Activated naive CD4-positive, alpha-beta T cell (primary cell): Measurements from ENCODE around the gene NFYC.

Experiments used
- DNase-seq, 4 experiments: peaks; one replicate each; lab custom pipeline; 2025; lab: John Stamatoyannopoulos, UW

Gene NFYC

DNA sequence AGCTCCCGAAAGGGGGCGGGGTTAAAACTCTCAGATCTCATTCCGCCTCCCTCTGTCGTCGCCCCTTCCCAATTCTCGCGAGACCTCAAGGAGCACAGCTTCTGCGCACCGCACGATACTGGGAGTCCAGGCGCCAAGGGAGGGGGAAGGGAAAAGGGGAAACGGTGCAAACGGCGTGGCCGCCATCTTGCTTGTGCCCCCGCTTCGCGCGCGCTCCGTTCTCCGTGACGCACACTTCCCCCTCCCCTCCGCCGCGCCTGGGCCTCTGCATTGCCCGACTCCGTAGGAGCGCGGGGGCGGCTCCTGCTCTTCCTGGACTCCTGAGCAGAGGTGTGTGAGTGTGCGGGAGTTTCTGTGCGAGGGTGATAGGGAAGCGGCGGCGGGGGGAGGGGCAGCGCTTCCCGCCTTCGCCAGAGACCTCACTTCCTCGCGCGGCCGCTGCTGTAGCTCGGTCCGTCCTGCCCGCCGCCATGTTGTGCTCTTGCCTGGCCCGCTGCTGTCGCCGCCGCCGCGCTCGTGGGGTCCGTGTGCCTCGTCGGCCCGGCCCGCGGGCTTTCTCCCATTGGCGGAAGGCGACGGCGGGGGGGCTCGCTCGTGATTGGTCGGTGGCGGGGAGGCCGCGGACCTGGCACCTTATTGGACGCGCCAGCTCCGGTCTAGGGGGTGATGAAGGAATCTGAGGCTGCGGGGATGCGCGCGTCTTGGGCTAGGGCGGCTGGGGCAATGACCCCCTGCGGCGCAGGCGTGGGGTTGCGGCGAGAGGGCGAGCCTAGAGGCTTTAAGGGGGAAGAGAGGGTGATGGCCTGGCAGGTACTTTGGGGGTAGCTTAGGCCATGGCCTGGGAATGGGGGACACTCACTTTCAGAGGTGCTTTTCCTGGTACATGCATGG lies at the start of gene NFYC:
Gene NFYC, plus strand, starts transcription at position 167 of the 891 bp plus-strand sequence. CDS start 47,140 bp downstream, outside the sequence.
- DNase-seq = peak; percentile 79 to 88 (median 83)

DNA sequence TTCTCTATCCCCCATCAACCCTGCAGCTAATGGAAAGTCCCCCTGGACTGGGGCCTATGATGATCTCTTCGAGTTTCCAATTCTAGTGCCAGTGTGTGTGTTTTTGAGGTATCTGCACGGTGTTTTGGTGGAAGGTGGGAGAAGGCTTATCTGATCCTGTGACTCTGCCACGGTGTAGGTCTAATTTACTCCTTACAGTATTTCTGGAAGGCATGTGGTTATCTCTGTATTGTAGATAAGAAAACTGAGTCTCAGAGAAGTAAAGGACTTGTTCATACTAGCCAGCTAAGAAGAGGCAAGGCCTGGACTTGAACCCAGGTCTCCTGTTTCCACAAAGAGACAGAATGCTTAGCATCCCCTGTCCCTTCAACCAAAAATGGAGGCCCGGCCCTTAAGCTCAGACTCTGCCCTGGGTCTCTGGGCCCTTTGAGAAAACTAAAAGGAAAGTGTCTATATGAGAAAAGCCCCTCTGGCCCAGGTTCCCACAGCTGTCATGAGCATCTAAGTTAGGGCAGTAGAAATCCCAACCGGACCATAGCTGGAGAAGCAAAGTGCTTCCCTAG lies 46.3 kb upstream of the NFYC start:
- no peak for DNase-seq

DNA sequence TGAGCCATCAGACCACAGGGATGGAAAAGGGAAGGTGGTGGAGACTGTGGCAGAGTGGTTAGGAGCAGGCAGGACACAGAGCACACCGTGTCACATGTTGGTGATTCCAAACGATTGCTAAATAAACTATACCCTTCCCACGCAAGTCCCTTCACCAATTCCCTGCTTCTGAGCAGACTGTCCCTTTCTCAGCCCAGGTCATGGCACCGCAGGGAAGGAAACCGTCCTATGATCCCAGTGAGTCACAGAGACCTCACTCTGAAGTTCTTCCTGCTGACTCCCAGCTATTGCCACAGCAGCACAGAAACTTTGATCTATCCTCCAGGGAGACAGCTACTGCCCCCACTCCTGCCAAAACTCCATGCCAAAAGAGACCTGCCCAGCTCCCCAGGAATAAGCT lies 45.2 kb upstream of the NFYC start:
- DNase-seq = no peak

DNA sequence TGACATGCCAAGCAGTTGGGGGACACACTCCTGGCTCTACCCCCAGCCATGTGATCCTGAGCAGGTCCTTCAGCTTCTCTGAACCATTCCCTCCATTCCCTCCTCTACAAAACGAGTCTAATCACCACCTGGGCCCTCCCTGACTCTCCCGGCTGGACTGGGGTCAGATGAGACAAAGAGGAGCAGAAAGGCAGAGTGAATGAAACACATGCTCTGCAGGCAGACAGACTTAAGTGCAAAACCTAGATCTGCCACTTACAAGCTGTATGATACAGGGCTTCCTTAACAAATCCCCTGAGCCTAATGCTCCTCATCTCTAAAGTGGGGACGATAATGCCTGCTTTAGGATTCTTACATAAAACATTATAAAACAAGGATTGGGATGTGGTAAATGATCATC lies 43.3 kb upstream of the NFYC start:
- DNase-seq = no peak

DNA sequence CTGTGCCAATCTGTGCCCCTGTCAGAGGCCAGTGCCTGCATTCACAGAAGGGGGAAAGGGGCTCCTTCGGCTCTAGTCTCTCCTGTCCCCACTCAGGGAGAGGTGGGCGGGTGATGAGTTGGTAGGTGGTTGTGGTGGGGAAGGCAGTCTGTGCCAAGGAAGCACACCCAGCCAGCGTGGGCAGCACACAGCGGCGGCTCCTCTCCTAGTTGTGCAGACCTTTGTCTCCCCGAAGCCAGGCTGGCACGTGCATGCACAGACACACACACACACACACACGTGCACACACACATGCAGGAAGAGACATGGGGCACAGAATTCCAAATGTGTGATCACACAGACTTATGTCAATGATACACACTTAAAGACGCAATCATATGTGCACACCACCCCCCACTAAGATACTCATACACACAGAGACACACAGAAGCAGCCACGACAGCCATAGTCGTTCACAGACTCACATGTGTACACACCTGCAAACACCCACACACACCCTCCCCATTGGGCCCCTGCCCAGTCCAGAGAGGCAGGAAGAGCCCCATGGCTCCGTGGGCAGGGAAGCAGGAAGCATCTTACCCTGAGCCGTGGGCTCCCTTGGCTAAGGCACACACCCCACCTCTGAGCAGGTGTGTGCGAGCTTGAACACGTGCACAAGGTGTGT lies 42.4 kb upstream of the NFYC start:
- DNase-seq = no peak

DNA sequence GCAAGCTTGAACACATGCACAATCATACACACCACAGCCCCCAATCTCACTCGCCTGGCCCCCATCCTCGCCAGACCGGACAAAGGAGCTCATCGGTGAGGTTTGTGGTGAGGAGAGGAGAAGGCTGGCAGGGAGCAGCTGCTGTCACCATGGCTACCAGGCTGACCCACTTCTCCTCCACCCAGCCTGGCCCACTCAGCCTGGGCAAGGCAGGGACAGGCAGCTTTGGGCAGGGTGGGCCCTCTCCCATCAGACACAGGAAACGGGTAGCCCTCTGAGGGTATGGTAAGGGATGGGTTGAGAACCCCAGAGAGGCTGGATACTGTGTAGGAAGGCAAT lies 41.9 kb upstream of the NFYC start:
- no peak for DNase-seq

DNA sequence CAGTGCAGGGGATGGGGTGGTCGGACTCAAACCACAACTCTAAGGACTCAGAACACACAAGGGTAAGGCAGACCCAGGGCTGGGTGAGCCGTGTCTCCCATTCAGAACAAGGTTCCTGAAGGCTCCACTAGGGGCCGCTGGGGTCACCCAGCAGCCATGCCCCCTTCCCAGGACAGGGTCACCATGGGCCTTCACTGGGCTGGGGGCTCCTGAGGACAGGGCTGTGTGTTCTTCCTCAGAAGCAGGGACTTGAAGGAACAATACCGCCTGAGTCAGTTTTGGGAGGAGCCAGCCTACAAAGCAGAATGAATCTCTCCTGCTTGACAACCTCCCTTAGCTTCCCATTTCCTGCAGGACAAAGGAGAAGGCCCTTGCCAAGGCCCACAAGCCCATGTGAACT lies 41.4 kb upstream of the NFYC start:
- no peak for DNase-seq

DNA sequence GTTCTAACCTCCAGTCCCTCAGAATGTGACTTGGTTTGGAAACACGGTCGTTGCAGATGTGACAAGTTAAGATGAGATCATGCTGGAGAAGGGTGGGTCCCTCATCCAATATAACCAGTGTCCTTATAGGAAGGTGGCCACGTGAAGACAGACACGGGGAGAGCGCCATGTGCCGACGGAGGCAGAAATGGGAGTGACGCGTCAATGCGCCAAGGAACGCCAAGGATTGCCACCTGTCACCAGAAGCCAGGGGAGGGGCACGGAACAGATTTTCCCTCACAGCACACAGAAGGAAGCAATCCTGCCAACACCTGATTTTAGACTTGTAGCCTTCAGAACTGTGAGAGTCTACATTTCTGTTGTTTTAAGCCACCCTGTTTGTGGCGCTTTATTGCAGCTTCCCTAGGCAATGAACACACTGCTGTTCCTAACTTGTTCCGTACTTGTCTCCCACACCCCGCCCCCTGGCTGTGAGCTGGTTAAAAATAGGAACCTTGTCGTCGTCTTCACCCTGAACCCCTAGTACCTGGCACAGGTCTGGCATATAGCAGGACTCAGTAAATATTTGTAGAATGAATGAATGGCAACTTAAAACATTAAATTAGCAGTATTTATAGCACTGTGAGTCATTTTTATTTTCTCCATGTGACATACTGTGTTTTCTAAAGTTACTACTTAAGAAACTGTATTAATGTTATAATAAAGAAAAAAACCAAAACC lies 40.2 kb upstream of the NFYC start:
- DNase-seq = no peak

DNA sequence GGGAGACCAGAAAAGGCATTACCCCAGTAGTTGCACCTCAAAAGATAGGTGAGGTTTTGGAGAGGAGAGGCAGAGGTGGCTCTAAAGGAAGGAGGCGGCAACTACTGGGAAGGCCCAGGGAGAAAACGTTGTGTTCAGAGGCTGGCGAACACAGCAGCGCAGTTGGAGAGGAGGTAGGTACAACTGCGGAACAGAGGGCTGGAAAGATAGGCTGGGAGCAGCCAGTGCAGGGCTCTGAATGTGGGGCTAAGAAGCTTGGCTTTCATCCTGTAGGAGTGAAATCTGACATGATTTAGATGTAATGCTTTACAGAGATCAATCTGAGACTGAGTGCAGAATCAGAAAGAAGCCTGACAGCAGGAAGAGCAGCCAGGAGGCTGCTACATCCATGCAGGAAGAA lies 39.0 kb upstream of the NFYC start:
- DNase-seq = no peak

DNA sequence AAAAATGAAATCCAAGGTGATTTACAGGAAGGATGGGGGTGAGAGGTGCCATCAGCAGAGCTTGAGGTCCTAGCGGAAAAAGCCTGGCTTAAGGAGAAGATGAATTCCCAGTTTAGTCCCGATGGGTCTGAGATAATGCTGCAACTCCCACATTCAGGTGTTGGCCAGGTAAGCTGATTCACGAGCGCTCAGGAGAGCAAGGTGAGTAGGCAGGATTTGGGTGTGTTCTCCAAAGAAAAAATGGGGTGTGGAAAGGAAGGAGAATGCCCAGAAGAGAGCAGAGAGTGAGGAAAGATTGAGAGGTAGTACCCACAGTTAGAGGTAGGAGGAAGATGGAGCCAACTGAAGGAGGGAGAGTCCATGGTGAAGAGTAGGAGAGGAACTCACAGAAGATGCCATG lies 38.5 kb upstream of the NFYC start:
- DNase-seq = no peak

DNA sequence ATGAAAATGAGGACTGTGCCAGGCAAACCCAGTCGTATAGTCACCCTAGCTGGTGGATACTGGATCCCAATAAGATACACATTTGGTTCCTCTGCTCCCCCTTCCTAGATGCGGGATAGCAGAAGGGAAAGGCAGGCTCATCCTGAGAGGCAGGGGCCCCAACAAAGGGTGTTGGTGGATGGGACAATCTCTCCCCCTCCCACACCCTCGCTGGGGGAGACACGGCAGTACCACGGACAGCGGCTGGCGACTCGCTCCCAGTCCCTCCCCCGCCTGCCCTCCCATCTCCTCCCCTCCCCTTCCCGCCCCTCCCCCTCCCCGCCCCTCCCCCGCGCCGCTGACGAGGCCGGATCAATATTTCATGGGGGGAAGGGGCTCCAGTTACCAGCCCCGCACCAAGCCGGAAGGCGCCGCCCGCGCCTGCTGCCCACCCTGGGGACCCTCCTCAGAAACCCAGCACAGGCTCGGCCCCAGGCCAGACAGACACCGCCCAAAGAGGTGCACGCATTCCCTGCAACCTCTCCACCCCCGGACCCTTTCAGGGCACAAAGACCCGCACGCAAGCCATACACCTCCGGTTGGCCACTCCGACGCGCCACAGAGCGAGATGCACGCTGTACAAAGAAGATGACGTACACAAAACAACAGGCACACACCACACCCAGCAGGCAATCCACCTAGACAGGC lies 37.5 kb upstream of the NFYC start:
- no peak for DNase-seq

DNA sequence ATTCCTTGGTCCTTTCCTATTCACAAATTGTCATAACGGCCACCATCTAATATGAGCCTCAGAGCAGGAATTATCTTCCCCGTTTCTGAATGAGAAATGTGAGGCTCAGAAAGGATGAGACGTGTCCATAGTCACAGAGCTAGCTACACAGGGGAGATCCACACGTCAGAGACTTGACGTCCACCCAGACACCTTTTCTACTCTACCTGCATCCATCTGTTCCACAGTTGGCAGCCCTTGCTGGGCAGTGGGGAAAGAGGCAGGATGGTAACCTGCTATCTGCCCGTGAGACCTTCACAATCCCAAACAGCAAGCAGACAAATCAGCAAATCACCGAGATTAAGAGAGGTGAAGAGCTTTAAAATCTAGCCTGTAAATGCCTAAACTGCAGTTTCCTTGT lies 34.5 kb upstream of the NFYC start:
- no peak for DNase-seq

DNA sequence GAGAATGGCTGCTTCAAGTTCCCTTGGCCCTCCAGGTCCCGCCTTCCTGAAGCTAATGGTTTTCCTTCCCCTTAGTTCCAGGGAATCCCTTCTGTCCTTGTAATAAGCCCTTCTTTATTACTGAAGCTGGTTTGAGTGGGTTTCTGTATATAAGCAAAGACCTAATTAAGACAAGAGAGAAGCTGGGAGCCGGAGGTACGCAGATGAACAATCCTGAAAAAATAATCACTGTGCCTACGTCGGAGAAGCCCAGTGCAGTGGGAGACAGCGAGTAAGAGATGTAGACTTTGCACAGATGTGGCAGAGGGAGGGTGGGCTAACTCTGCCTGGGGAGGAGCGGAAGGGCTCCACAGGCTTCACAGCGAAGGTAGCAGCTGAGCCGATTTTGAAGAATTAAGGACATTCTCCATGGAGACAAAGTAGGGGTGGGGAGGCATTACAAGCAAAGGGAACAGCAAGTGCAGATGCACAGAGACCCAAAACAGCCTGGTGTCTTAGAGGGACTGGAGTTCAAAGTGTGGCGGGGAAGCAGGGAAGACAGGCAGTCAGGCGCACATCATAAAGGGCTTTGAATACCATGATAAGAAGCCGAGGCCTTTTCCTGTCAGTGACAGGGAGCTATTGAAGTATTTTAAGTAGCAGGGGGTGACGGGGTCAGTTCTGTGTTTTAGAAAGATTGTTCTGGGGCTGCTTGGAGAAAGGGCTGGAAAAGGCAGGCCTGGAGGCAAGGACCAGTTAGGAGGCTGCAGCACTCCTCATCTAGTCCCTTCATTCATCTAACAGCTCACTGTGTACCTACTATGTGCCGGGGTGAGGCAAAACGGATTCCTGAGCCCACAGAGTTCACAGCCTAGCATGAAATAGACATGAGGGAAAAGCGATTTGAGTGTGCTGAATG lies 32.5 kb upstream of the NFYC start:
- no peak for DNase-seq

DNA sequence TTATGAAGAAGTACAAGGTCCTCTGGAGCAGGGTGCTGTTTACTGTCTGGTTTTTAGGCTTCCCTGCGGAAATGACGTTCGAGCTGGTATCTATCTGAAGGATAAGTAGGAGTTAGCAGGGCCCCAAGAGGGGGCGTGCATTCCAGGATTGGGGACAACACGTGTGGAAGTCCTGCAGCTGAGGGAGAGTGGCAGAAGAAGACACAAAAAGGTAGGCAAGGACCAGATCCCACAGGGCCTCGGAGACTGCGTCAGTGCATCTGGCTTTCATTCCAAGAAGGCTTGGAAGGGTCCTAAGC lies 31.9 kb upstream of the NFYC start:
- no peak for DNase-seq

DNA sequence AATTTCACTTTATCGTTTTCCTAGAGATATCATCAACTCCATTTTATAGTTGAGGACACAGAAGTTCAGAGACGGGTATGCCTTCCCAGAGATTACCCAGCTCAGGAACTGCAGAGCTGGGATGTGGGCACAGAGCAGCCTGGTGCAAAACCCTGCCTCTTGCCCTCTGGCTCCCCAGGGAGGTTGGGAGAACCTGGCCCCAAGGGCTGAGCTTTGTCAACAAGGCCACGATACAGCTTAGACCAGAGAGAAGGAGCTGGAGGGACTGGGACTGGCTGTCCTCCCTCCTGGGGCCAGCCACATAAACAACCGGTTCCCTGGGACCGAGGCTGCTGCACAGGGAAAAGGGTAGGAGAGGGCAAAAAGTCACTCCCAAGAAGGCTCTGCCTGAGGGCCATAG lies 29.8 kb upstream of the NFYC start:
- DNase-seq = no peak

DNA sequence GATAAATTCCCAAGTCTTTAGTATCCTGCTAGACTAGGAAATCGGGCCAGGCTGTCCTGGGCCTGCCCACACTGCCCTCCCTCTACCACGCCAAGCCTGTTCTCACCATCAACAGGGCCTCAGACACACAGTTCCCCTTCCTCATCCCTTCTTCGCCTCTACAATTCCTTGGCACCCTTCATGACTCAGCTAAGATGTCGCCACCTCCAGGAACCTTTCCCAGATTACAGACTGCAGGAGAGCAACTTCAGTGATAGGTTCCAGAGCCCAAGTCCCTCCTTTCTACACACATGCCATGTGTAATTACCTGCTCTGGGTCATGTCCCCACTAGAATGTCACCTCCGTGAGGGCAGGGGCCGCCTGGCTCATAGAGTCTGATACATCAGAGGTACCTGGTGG lies 29.4 kb upstream of the NFYC start:
- DNase-seq = no peak

DNA sequence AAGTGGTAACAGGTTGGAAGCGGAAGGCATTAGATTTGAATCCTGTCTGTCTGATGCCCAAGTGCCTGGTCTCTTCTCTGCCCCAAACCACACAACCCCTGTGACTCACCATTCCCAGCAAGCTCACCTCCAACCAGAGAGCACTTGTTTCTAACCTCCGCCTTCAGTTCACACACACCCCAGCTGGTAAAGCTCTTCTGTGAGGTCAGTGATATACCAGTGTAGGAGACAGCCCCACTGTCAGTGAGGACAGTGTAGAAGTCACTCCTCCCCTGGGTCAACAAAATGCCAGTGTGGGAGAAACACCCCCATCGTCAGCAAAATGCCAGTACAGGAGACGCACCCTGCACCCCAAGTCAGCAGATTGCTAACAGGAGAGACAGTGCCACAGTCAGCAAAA lies 28.6 kb upstream of the NFYC start:
- DNase-seq = no peak

DNA sequence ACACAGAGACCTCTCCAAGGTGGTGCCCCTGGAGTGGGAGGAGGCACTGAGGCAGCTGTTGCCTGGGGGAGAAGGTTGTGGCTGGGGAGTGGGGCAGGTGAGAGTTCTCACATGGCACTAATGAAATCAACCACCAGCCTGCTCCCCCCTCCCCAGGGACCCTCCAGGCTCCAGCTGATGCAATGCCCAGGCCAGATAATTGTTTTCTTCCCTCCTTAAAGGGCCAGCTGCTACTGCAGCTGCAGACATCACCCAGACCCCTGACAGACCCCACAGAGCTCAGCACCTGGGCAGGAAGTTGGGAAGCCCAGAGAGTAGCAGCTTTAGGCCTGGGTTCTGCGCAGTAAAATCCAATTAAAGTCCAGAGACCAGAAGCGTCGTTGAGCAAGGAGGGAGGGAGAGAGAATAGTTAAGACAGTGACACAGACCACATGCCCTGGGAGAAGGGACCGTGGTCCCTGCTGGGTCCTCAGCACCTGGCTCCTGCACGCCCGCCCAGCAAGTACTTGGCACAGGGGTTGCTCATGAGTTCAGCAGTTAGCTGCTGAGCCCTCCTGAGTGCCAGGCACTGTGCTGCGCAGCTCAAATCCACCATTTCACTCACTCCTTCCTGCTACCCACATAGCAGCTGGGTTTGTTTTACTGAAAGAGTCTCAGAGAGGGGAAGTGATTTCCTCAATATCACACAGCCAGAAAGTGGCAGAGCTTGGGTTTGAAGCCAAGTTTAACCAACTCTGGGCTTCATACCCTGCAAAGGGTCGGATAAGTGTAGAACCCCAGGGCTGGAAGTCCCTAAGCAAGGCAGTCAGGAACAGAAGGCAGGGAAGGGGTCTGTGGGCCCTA lies 28.0 kb upstream of the NFYC start:
- DNase-seq = no peak

DNA sequence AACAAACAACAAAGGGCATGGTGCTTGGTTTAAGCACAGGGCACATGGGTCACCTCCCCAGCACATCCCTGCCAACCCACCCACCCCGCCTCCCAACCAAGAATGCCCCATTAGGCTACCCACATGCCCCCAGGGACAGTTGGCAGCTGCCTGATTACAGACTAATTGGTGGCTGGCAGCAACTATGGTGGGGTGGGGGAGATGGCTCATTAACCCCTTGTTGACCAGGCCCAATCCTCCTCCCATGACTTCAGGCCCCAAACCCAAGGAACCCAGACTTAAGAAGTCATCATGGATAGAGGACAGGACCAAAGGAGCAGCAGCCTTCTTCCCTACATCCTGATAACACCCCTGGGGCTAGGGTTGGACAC lies 27.4 kb upstream of the NFYC start:
- no peak for DNase-seq

DNA sequence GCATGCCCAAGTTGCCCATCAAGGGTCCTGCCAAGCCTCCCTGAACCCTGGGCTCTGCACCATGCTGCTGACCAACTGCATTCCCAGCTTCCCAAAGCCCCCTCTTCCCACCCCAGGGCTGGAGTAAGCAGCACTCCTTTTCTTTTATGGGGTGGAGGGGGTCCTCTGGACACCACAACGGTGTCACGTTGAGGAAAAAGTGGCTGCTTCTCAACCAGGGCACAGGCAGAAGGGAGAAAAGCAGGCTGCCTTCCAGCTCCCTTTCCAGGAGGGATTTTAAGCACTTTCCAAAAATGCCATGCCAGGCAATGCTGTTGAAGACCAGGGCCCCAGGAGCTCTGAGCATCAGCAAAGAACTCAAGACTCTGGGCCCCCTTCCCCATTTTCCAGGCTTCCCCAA lies 26.7 kb upstream of the NFYC start:
- DNase-seq = no peak
